ENCODE results near the gene FBXO46. TPM values are rescaled to one million over a fixed set of nuclear protein-coding genes. Genes with fewer than 3 reads are reported as not detected.
"Not testable (repeated sequence)": the region's sequence is repeated elsewhere in the genome, so short reads cannot be mapped to it uniquely, and the experiment has no call there.

FBXO46 gene
- total RNA-seq, 1 donor from 2014 or later, result 19.3 TPM

- ATAC-seq, result peak in 1 of 2 donors; percentile 30
- H3K27ac ChIP-seq, result peak overlapping the region; percentile 70
- TF ChIP-seq, protein P1, sequence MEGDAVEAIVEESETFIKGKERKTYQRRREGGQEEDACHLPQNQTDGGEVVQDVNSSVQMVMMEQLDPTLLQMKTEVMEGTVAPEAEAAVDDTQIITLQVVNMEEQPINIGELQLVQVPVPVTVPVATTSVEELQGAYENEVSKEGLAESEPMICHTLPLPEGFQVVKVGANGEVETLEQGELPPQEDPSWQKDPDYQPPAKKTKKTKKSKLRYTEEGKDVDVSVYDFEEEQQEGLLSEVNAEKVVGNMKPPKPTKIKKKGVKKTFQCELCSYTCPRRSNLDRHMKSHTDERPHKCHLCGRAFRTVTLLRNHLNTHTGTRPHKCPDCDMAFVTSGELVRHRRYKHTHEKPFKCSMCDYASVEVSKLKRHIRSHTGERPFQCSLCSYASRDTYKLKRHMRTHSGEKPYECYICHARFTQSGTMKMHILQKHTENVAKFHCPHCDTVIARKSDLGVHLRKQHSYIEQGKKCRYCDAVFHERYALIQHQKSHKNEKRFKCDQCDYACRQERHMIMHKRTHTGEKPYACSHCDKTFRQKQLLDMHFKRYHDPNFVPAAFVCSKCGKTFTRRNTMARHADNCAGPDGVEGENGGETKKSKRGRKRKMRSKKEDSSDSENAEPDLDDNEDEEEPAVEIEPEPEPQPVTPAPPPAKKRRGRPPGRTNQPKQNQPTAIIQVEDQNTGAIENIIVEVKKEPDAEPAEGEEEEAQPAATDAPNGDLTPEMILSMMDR (IDR thresholded peaks at IDR 0.05), result no peak
- no peaks in the 10 kb centered on the region for H3K27me3 ChIP-seq (ENCODE audit: low read depth)
- intact Hi-C loops (cut with DNase I), result no loop called here
- no peaks in the 10 kb centered on the region for H3K36me3 ChIP-seq
- H3K9me3 ChIP-seq, result no peaks in the 10 kb centered on the region
- peak overlapping the region; percentile 74 for H3K4me3 ChIP-seq
- DNase-seq, result no peak
- peaks cover 24% of the 10 kb centered on the region for H3K4me1 ChIP-seq
Measured at GRCh38 chr19:45729800-45730290, 851 bp downstream of the FBXO46 start.

DNA sequence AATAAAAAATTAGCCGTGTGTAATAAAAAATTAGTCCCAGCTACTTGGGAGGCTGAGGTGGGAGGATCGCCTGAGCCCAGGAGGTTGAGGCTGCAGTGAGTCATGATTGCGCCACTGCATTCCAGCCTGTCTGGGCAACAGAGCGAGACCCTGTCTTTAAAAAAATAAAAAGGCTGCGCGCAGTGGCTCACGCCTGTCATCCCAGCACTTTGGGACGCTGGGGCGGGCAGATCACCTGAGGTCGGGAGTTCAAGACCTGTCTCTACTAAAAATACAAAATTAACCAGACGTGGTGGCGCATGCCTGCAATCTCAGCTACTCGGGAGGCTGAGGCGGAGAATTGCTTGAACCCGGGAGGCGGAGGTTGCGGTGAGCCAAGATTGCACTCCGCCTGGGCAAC is 2.0 kb downstream of the FBXO46 start:
- intact Hi-C loops (cut with DNase I); H3K36me3 ChIP-seq; H3K27me3 ChIP-seq (ENCODE audit: low read depth); DNase-seq; H3K4me3 ChIP-seq; H3K9me3 ChIP-seq; H3K27ac ChIP-seq; ATAC-seq: not testable (repeated sequence)
- H3K4me1 ChIP-seq, result peaks cover 24% of the 10 kb centered on the region

DNA sequence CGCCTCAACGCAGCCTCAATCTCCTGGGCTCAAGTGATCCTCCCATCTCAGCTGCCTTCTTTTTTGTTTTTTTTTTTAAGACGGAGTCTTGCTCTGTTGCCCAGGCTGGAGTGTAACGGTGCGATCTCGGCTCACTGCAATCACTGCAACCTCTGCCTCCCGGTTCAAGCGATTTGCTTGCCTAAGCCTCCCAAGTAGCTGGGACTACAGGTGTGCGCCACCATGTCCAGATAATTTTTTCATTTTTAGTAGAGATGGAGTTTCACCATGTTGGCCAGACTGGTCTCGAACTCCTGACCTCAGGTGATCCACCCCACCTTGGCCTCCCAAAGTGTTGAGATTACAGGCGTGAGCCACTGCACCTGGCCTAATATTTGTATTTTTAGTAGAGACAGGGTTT is 10.6 kb downstream of the FBXO46 start:
- H3K4me3 ChIP-seq; DNase-seq; H3K9me3 ChIP-seq; intact Hi-C loops (cut with DNase I); ATAC-seq; H3K27me3 ChIP-seq (ENCODE audit: low read depth): not testable (repeated sequence)
- peak overlapping the region; percentile 40 for H3K27ac ChIP-seq
- H3K4me1 ChIP-seq, result peaks cover 27% of the 10 kb centered on the region
- H3K36me3 ChIP-seq, result peaks cover 12% of the 10 kb centered on the region

DNA sequence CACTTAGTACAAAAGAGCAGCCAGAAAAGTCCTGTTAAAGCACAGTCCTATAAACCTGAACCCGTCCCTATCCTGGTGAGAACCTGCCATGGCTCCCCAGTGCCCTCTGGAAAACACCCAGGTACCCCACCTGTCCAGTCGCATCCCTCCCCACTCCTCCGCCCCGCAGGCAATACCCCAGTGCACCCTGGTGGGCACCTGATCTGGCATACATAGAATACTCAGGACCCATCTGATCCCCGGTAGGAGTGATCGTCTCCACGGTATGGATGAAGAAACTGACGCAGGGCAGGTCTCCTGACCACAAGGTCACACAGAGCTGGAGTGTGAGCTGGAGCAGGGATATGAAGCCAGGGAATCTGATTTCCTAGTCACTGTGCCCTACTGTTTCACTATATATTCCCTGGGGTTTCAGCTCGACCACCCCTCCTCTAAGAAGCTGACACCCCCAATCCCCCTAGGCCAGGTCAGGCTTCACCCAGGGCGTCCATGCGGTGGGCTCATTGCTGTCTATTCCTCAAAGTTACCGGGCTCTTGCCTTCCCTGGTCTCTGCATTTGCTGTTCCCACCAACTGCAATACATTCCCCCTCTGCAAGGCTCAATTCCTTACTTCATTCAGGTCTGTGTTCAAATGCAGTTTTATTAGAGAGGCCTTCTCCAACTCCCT is 12.6 kb downstream of the FBXO46 start:
- Histone ChIP-seq H3K9me3 (no peaks in the 10 kb centered on the region), H3K36me3 (peaks cover 10% of the 10 kb centered on the region), H3K27ac (peak overlapping the region; percentile 91), H3K4me3 (peak overlapping the region; percentile 64), H3K4me1 (peaks cover 27% of the 10 kb centered on the region), H3K27me3 (ENCODE audit: low read depth) (no peaks in the 10 kb centered on the region)
- TF ChIP-seq, protein P1 (IDR thresholded peaks at IDR 0.05), result no peak
- ATAC-seq, result no peak
- intact Hi-C loops (cut with DNase I), result no loop called here
- no peak for DNase-seq

DNA sequence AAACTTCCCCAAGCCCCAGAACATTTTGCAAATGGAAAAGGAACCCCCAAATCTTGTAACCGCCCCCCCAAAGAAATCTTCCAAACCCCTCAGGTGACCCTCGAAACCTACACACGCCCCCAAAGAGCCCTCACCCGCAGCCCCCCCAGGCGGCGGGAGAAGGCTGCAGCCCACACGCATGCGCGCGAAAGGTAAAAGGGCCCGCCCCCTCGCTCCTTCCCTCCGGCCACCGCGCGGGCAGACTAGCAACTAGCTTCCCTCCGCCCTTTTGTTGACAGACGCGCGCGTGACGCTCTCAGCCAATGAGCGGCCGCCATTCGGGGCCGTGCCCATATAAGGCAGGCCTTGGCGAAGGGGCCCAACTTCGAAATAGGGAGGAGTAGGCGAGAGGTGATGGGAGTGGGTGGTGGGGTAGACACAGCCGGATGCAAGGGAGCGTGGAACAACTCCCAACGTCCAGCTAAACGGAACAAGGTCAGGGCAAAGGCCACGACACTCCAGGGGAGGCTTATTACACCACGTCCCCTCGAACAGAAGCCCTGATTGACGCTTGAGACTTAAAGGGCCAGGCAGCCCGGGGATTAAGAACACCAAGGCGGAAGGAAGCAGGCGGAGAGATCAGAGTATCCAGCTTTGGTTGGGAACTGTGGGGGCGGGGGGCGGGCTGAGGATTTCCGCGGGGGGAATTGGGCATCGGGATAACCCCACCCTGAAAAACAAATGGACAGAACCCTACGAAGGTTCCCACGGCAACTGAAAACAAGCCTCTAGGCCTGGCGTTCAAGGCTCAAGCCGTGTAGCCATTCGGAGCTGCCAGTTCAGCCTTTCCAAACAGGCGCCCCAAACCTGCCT is 13.3 kb downstream of the FBXO46 start:
- H3K4me1 ChIP-seq, result peaks cover 27% of the 10 kb centered on the region
- TF ChIP-seq, protein P1 (IDR thresholded peaks at IDR 0.05), result no peak
- peaks cover 13% of the 10 kb centered on the region for H3K36me3 ChIP-seq
- H3K4me3 ChIP-seq, result peak overlapping the region; percentile 64
- no peaks in the 10 kb centered on the region for H3K9me3 ChIP-seq
- ATAC-seq (peak; percentile 98), DNase-seq (peak; percentile 99)
- peak overlapping the region; percentile 91 for H3K27ac ChIP-seq
- intact Hi-C loops (cut with DNase I), result no loop called here
- H3K27me3 ChIP-seq (ENCODE audit: low read depth), result no peaks in the 10 kb centered on the region

DNA sequence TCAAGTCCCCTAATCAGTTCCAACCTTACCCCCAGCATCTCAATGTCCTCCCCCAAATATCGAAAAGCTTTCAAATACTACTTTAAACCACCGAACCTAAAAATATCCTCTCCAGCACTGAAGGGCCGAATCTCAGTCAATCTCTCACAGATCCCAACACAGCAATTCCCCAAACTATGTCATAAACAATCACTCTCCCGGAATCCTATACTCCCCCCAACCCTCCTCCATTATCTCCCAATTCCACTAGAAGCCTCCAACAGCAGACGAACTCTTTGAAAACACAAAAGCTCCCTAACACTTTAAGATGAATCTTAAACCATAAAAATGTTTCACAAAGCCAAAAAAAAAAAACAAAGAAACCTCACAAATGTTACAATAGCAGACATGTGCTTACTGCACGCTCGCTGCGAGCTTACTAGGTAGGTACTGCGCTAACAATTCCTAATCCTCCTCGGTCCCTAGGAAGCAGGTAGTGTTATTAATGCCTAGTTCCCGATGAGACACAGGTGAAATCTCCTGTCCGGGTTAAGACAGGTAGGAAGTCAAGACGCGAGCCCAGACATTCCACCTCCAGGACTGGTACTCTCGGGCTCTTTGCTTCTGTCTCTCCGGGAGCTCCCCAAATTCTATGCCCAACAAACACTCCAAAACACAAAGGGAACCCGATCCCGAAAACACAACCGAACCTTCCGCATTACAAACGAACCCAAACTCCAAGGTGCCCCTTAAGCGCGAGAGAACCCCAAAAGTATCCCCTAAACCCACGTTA is 14.2 kb downstream of the FBXO46 start:
- DNase-seq (no peak), ATAC-seq (peak; percentile 1 to 35)
- H3K9me3 ChIP-seq, result no peaks in the 10 kb centered on the region
- no peaks in the 10 kb centered on the region for H3K27me3 ChIP-seq (ENCODE audit: low read depth)
- H3K4me3 ChIP-seq, result peak overlapping the region; percentile 64
- intact Hi-C loops (cut with DNase I), result no loop called here
- peak overlapping the region; percentile 73 for H3K27ac ChIP-seq
- TF ChIP-seq, protein P1 (IDR thresholded peaks at IDR 0.05), result no peak
- H3K36me3 ChIP-seq, result peaks cover 18% of the 10 kb centered on the region
- H3K4me1 ChIP-seq, result peaks cover 27% of the 10 kb centered on the region
